K562 (cell line): Measurements from ENCODE around the gene SOAT1. TPM values are rescaled to one million over a fixed set of nuclear protein-coding genes. Genes with fewer than 3 reads are reported as not detected.
A peak's percentile ranks its signal among the peaks of the same experiment; 100 is the strongest.

Source experiments
- ATAC-seq: fragments of 200-7000 bp; cut with Tn5 transposase; 3 replicates; pipeline ENCODE4 v1.9.1; 2020; ENCODE audit warnings: moderate library complexity
- Bru-seq: library from RNA; stranded (reverse); fragments of 400-500 nt; gene quantifications from one replicate; lab custom pipeline; 2021; lab: Mats Ljungman, UMichigan
- BruChase-seq, 2 experiments: library from RNA; stranded (reverse); fragments of 400-500 nt; gene quantifications; one replicate each; lab custom pipeline; 2021; lab: Mats Ljungman, UMichigan
- BruUV-seq: library from RNA; stranded (reverse); fragments of 400-500 nt; replicated peaks from 2 replicates; lab custom pipeline; 2021; lab: Mats Ljungman, UMichigan
- CTCF ChIA-PET: fragments of 300-600 bp; formaldehyde crosslinking; extraction: SDS; loops from one replicate; lab custom pipeline; 2021; ENCODE audit warnings: low intra/inter-chr PET ratio; lab: Yijun Ruan, JAX
- POLR2A ChIA-PET: fragments of 300-600, 350-650 bp; sonication (Branson Sonifier 250); formaldehyde crosslinking; extraction: SDS; loops from one replicate; lab custom pipeline; 2021; ENCODE audit warnings: antibody characterized with exemption, inconsistent platforms; lab: Yijun Ruan, JAX
- DNase-seq, 4 experiments: peaks; one replicate each; pipeline versions ENCODE4 v3.0.0 to v3.0.0-alpha.2; 2011 to 2018; ENCODE audit warnings: low spot score in 3 of 4, mixed read lengths in 3 of 4; ENCODE audit errors: extremely low read depth in 1 of 4
- FAIRE-seq: peaks from 2 replicates; lab custom pipeline; 2011; peaks lifted over from hg19 to GRCh38; lab: Jason Lieb, UNC
- H2AFZ ChIP-seq: 2 replicates; pipeline ENCODE4 v1.6.0; 2011; ENCODE audit warnings: low read depth, low read length, control low read depth, inconsistent platforms
- H3K27ac ChIP-seq: fragments of 200-600 bp; 3 replicates; pipeline ENCODE4 v1.8.0; 2011; ENCODE audit warnings: low read depth, mild to moderate bottlenecking, control low read depth, inconsistent platforms, low read length, moderate library complexity, mixed read lengths; ENCODE audit errors: extremely low read depth
- H3K27me3 ChIP-seq, 2 experiments: fragments of 300-600 bp in 1 of 2; 2 replicates in 1 of 2; 3 replicates in 1 of 2; pipeline versions ENCODE4 v1.6.0 to v1.8.0; 2011; ENCODE audit warnings: inconsistent platforms in 2 of 2, low read length in 2 of 2, mild to moderate bottlenecking in 1 of 2, mixed read lengths in 1 of 2, moderate library complexity in 1 of 2; ENCODE audit not compliant: control insufficient read depth in 2 of 2, insufficient read depth in 2 of 2
- H3K36me3 ChIP-seq: fragments of 300-600 bp; 3 replicates; pipeline ENCODE4 v1.8.0; 2011; ENCODE audit warnings: mild to moderate bottlenecking, low read length, inconsistent platforms; ENCODE audit not compliant: control insufficient read depth, insufficient read depth
- H3K4me1 ChIP-seq, 2 experiments: fragments of 200-600 bp in 1 of 2; replicated peaks in 1 of 2; 2 replicates in 1 of 2; 3 replicates in 1 of 2; pipeline versions ENCODE4 v1.5.1 to v1.8.0; 2011; ENCODE audit warnings: inconsistent platforms in 2 of 2, low read length in 2 of 2, mild to moderate bottlenecking in 1 of 2, mixed read lengths in 1 of 2, moderate library complexity in 1 of 2; ENCODE audit not compliant: control insufficient read depth in 2 of 2, insufficient read depth in 2 of 2
- H3K4me2 ChIP-seq: 2 replicates; pipeline ENCODE4 v1.6.1; 2011; ENCODE audit warnings: low read length, control low read depth, inconsistent platforms, mixed read lengths; ENCODE audit not compliant: insufficient read depth
- H3K4me3 ChIP-seq: fragments of 200-600 bp; sonication (generic), shearing (Covaris generic); 2 replicates; pipeline ENCODE4 v1.5.1; 2016; ENCODE audit warnings: control low read depth, inconsistent platforms
- H3K79me2 ChIP-seq: fragments of 200-600 bp; 3 replicates; pipeline ENCODE4 v1.8.0; 2011; ENCODE audit warnings: low read length, inconsistent platforms; ENCODE audit not compliant: control insufficient read depth, insufficient read depth
- H3K9ac ChIP-seq, 2 experiments: 2 replicates each; pipeline versions ENCODE4 v1.6.0 to v1.6.1; 2011; ENCODE audit warnings: low read depth in 2 of 2, low read length in 2 of 2, control low read depth in 1 of 2, inconsistent platforms in 1 of 2, mild to moderate bottlenecking in 1 of 2, mixed read lengths in 1 of 2; ENCODE audit not compliant: insufficient read depth in 1 of 2
- H3K9me1 ChIP-seq: one replicate; pipeline ENCODE4 v1.6.0; 2011; ENCODE audit warnings: inconsistent platforms, mild to moderate bottlenecking, low read length, moderate library complexity; ENCODE audit not compliant: control insufficient read depth, insufficient read depth
- H3K9me3 ChIP-seq: replicated peaks from 2 replicates; pipeline ENCODE4 v1.5.1; 2011; ENCODE audit warnings: low read depth, low read length, inconsistent platforms; ENCODE audit not compliant: control insufficient read depth, insufficient read depth
- H4K20me1 ChIP-seq: replicated peaks from 2 replicates; pipeline ENCODE4 v1.6.1; 2011; ENCODE audit warnings: low read length, inconsistent platforms, mixed read lengths; ENCODE audit not compliant: control insufficient read depth, insufficient read depth
- CREBBP ChIP-seq: IDR thresholded peaks from one replicate; pipeline ENCODE4 v1.6.1; 2012; ENCODE audit warnings: low read depth, mild to moderate bottlenecking, control low read depth, inconsistent platforms, low read length
- E2F5 ChIP-seq: sonication (generic); formaldehyde crosslinking; IDR thresholded peaks from 2 replicates; pipeline ENCODE4 v1.8.0; 2022; ENCODE audit warnings: mild to moderate bottlenecking, missing genetic modification reagents
- GATAD2A ChIP-seq: fragments of 450-650 bp; IDR thresholded peaks from 2 replicates; pipeline ENCODE4 v1.6.1; 2017
- MED1 ChIP-seq: sonication (generic); formaldehyde crosslinking; IDR thresholded peaks from 2 replicates; pipeline ENCODE4 v1.8.1; 2023; ENCODE audit warnings: missing genetic modification reagents, borderline replicate concordance
- RFX1 ChIP-seq: fragments of 450-650 bp; IDR thresholded peaks from 2 replicates; pipeline ENCODE4 v1.6.1; 2016; ENCODE audit warnings: mild to moderate bottlenecking, moderate library complexity
- SIX5 ChIP-seq, 2 experiments: IDR thresholded peaks; 2 replicates each; pipeline ENCODE4 v1.6.1; 2011; ENCODE audit warnings: low read length in 2 of 2, borderline replicate concordance in 1 of 2, low read depth in 1 of 2, mild to moderate bottlenecking in 1 of 2, moderate library complexity in 1 of 2; ENCODE audit not compliant: insufficient read depth in 1 of 2
- TBP ChIP-seq: optimal IDR thresholded peaks from 2 replicates; pipeline ENCODE3; 2011; ENCODE audit warnings: low read depth, low read length, improper control_type of control experiment
- WGBS: fragments of 100-300 bp; shearing (Covaris generic); methylation state at CpG from one replicate; pipeline ENCODE4 v1.1.6; 2016; ENCODE audit warnings: low coverage, mixed read lengths; ENCODE audit not compliant: insufficient coverage; ENCODE audit errors: missing lambda C conversion rate; 5-methylcytosine and 5-hydroxymethylcytosine counted together
- in situ Hi-C: fragments of 300-500 bp; cut with MboI; formaldehyde crosslinking; loops from 4 replicates; pipeline ENCODE4 v1.15.0; 2018; ENCODE audit warnings: inconsistent platforms, mixed read lengths
- intact Hi-C: fragments of 100-400 bp; cut with micrococcal nuclease; formaldehyde crosslinking; loops from 2 replicates; pipeline ENCODE4 v1.14.2; 2022
- long read RNA-seq, 3 experiments: library from polyadenylated mRNA in 2 of 3; library from RNA in 1 of 3; unstranded in 2 of 3; stranded (forward) in 1 of 3; transcript quantifications; one replicate each; pipeline ENCODE4 v2.0.0, GENCODE V29; 2019 to 2022
- polyA minus RNA-seq, 3 experiments: library from RNA; depleted of rRNA, polyadenylated mRNA; stranded (reverse); fragments of >200 nt; gene quantifications; 2 replicates each; pipeline ENCODE4 v1.2.3, GENCODE V29; 2011
- polyA plus RNA-seq, 8 experiments: library from polyadenylated mRNA; depleted of rRNA in 4 of 8; stranded (reverse) in 5 of 8; unstranded in 3 of 8; fragments of >200 nt; fragmentation: Nextera tagmentation in 2 of 8; fragmentation: Illumina TruSeq in 1 of 8; extraction: Ambion mirVana in 2 of 8; extraction: Trizol in 1 of 8; gene quantifications; 2 replicates each; pipeline versions ENCODE4 v1.2.1 to v1.2.3, GENCODE V29; 2011 to 2014; ENCODE audit warnings: inconsistent platforms in 1 of 8, missing spikeins in 1 of 8
- total RNA-seq, 7 experiments: library from RNA; depleted of rRNA in 6 of 7; stranded (reverse); fragments of >200 nt in 6 of 7; fragmentation: Illumina TruSeq in 2 of 7; extraction: Trizol in 2 of 7; gene quantifications; 2 replicates each; pipeline versions ENCODE4 v1.2.1 to v1.2.3, GENCODE V29; 2011 to 2021; ENCODE audit warnings: low replicate concordance in 1 of 7
- TF ChIP-seq, protein P1 (sequence below): fragments of 450-650 bp; IDR thresholded peaks from 2 replicates; pipeline ENCODE4 v1.6.1; 2016; ENCODE audit warnings: antibody characterized with exemption
- TF ChIP-seq, protein P2 (sequence below): sonication (generic); formaldehyde crosslinking; IDR thresholded peaks from 2 replicates; pipeline ENCODE4 v1.8.0; 2022; ENCODE audit warnings: mild to moderate bottlenecking, missing genetic modification reagents, borderline replicate concordance

SOAT1 gene
- total RNA-seq (2011; cell fraction: chromatin; rRNA removed; ENCODE audit: low replicate concordance): 26.8 and 37.2 TPM in 2 replicates
- total RNA-seq (2011; cell fraction: nucleolus; rRNA removed): 9.2 and 10.4 TPM in 2 replicates
- 16.6 and 22.4 TPM in 2 replicates for total RNA-seq (2011; cell fraction: nucleoplasm; rRNA removed)
- 5.5 and 7.5 TPM in 2 replicates for total RNA-seq (2014; rRNA removed)
- 23.5 and 31.4 TPM in 2 replicates for total RNA-seq (2014; rRNA removed; fragmentation: Illumina TruSeq; extraction: Trizol)
- total RNA-seq (2015; rRNA removed; fragmentation: Illumina TruSeq; extraction: Trizol): 17.3 and 18.4 TPM in 2 replicates
- total RNA-seq (2021): 24.1 and 24.3 TPM in 2 replicates
- polyA plus RNA-seq (2011; rRNA removed): 20.5 and 29.1 TPM in 2 replicates
- polyA plus RNA-seq (2011; cell fraction: cytosol; rRNA removed): 7.1 and 16.4 TPM in 2 replicates
- polyA plus RNA-seq (2011; cell fraction: nucleus; rRNA removed): 6.3 and 11.4 TPM in 2 replicates
- polyA plus RNA-seq (2012): 9.4 and 13.0 TPM in 2 replicates
- polyA plus RNA-seq (2014; fragmentation: Illumina TruSeq; extraction: Trizol): 23.1 and 25.4 TPM in 2 replicates
- polyA plus RNA-seq (2014; fragmentation: Nextera tagmentation; extraction: Ambion mirVana): 10 to 100 TPM in 1 of 2 experiments, 1 to 10 TPM in 1; 9.2 to 11.9 TPM
- polyA plus RNA-seq (2014; rRNA removed): 9.8 and 11.1 TPM in 2 replicates
- polyA minus RNA-seq (2011; rRNA and poly(A)+ RNA removed): 44.0 and 47.0 TPM in 2 replicates
- 8.6 and 12.0 TPM in 2 replicates for polyA minus RNA-seq (2011; cell fraction: cytosol; rRNA and poly(A)+ RNA removed)
- polyA minus RNA-seq (2011; cell fraction: nucleus; rRNA and poly(A)+ RNA removed): 3.1 and 6.1 TPM in 2 replicates
- percentile 73 among the genes with signal in this experiment for Bru-seq, nascent RNA
- percentile 75 among the genes with signal in this experiment for BruChase-seq, experiment 1, labeled RNA remaining after a 2-hour chase
- percentile 77 among the genes with signal in this experiment for BruChase-seq, experiment 2, labeled RNA remaining after a 6-hour chase
- long read RNA-seq, experiment 1, full-length matches to known transcripts: 85 of 107 reads
- long read RNA-seq, experiment 1, partial matches to known transcripts: 9 of 107 reads
- long read RNA-seq, experiment 1, other reads (novel, unspliced or antisense): 13 of 107 reads
- long read RNA-seq, experiment 2, partial matches to known transcripts: 0 of 22 reads
- long read RNA-seq, experiment 2, other reads (novel, unspliced or antisense): 22 of 22 reads
- long read RNA-seq, experiment 3, full-length matches to known transcripts: 15 of 16 reads
- long read RNA-seq, experiment 3, partial matches to known transcripts: 0 of 16 reads
- long read RNA-seq, experiment 3, other reads (novel, unspliced or antisense): 1 of 16 reads

GRCh38 chr1:179293340-179294327, at the start of gene SOAT1:
Gene SOAT1, plus strand, starts transcription at chr1:179293797. Its CDS starts 8,888 bp downstream, at chr1:179302685.
- DNase-seq: peak; percentile 98 to 99 (median 98)
- peak within 1 kb of the TSS; percentile 98 for H2AFZ ChIP-seq
- peak within 1 kb of the TSS; percentile 72 to 96 for H3K9ac ChIP-seq
- WGBS: under 1% methylated on average over 63 of the region's 71 CpGs
- peak within 1 kb of the TSS; percentile 84 for H3K27ac ChIP-seq
- peak; percentile 98 for ATAC-seq
- intact Hi-C loops (loop anchor here (1.0 to 2.0 kb wide), 3 partner anchors 43 to 277 kb away; partner anchors contain the start of gene AXDND1), in situ Hi-C loops (no loop called here)
- peaks cover 22% of the 10 kb centered on the region for H3K79me2 ChIP-seq
- H3K9me3 ChIP-seq: no peaks in the 10 kb centered on the region
- H3K4me3 ChIP-seq: peak within 1 kb of the TSS; percentile 72
- H3K4me2 ChIP-seq: peak within 1 kb of the TSS; percentile 89
- no peaks in the 10 kb centered on the region for H3K9me1 ChIP-seq
- no peaks in the 10 kb centered on the region for H3K27me3 ChIP-seq
- CTCF ChIA-PET: interaction anchor here (0.6 to 1.2 kb wide), 2 partner anchors 76 to 178 kb away, joined by 3 to 4 read pairs; no protein-coding TSS in a partner anchor
- FAIRE-seq: peak; percentile 85
- peaks cover 12 to 20% of the 10 kb centered on the region in 2 experiments; a peak in 4 of 5 replicates for H3K4me1 ChIP-seq
- H3K36me3 ChIP-seq: no peaks in the 10 kb centered on the region
- POLR2A ChIA-PET: interaction anchor here (0.6 to 2.3 kb wide), 10 partner anchors 9 to 224 kb away, joined by 3 to 18 read pairs (median 4); no protein-coding TSS in a partner anchor
- BruUV-seq: no TSS peak
- no peaks in the 10 kb centered on the region for H4K20me1 ChIP-seq
- no peak for TF ChIP-seq E2F5 (CRISPR knock-in tag)
- TF ChIP-seq CREBBP: no peak
- TF ChIP-seq, protein P1, sequence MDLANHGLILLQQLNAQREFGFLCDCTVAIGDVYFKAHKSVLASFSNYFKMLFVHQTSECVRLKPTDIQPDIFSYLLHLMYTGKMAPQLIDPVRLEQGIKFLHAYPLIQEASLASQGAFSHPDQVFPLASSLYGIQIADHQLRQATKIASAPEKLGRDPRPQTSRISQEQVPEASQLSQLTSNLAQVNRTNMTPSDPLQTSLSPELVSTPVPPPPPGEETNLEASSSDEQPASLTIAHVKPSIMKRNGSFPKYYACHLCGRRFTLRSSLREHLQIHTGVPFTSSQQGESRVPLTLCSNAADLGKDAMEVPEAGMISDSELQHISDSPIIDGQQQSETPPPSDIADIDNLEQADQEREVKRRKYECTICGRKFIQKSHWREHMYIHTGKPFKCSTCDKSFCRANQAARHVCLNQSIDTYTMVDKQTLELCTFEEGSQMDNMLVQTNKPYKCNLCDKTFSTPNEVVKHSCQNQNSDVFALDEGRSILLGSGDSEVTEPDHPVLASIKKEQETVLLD: 0 out of 2 replicates have a peak, but pooled peaks have one; percentile 13
- no peak for TF ChIP-seq SIX5 (IDR thresholded peaks at IDR 0.05; ENCODE audit: borderline replicate concordance in 1 of 2, insufficient read depth in 1 of 2, low read depth in 1 of 2, low read length in 2 of 2)
- TF ChIP-seq TBP: peak; percentile 84
- TF ChIP-seq, protein P2, sequence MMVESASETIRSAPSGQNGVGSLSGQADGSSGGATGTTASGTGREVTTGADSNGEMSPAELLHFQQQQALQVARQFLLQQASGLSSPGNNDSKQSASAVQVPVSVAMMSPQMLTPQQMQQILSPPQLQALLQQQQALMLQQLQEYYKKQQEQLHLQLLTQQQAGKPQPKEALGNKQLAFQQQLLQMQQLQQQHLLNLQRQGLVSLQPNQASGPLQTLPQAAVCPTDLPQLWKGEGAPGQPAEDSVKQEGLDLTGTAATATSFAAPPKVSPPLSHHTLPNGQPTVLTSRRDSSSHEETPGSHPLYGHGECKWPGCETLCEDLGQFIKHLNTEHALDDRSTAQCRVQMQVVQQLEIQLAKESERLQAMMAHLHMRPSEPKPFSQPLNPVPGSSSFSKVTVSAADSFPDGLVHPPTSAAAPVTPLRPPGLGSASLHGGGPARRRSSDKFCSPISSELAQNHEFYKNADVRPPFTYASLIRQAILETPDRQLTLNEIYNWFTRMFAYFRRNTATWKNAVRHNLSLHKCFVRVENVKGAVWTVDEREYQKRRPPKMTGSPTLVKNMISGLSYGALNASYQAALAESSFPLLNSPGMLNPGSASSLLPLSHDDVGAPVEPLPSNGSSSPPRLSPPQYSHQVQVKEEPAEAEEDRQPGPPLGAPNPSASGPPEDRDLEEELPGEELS: peak; percentile 24; the same call in 1 of the 2 replicates
- TF ChIP-seq RFX1: peak; percentile 51; the same call in 1 of the 2 replicates
- TF ChIP-seq MED1 (CRISPR knock-in tag): no peak
- TF ChIP-seq GATAD2A: peak; percentile 87
